GM06990 (cell line): ENCODE results near the gene HEATR5B.
"Not testable (repeated sequence)": the region's sequence is repeated elsewhere in the genome, so short reads cannot be mapped to it uniquely, and the experiment has no call there.

ENCODE experiments used
- DNase-seq: peaks from one replicate; pipeline ENCODE4 v3.0.0-alpha.2; 2011; ENCODE audit not compliant: insufficient read length; ENCODE audit errors: extremely low read depth
- H3K27me3 ChIP-seq: replicated peaks from 2 replicates; pipeline ENCODE4 v1.6.0; 2011; ENCODE audit warnings: low read length; ENCODE audit not compliant: control insufficient read depth, insufficient read depth
- H3K36me3 ChIP-seq: 2 replicates; pipeline ENCODE4 v1.5.1; 2011; ENCODE audit warnings: low read length; ENCODE audit not compliant: control insufficient read depth, insufficient read depth
- H3K4me3 ChIP-seq: replicated peaks from 2 replicates; pipeline ENCODE4 v1.5.1; 2011; ENCODE audit warnings: low read depth, mild to moderate bottlenecking, control low read depth, low read length
- TF ChIP-seq, protein P1 (sequence below): IDR thresholded peaks from 2 replicates; pipeline ENCODE4 v1.5.1; 2011; ENCODE audit warnings: low read length, control low read depth, mild to moderate bottlenecking, inconsistent platforms; ENCODE audit not compliant: insufficient read depth, poor library complexity, severe bottlenecking

The HEATR5B gene

DNA sequence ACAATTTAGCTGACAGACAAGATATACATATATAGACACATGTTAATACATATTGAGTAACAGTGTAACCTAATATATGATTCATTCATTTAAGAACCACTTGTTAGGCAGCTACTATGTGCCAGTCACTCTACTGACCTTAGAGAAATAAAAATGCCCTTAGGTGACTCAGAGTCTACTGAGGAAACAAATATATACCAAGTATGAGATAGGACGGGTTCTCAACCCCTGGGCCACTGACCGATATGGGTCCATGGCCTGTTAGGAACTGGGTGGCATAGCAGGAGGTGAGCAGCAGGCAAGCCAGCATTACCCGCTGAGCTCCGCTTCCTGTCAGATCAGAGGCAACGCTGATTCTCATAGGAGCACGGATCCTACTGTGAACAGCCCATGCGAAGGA lies 132.6 kb downstream of the HEATR5B start:
- Histone ChIP-seq H3K36me3 (no peaks in the 10 kb centered on the region), H3K4me3 (no peak overlapping the region), H3K27me3 (no peaks in the 10 kb centered on the region)
- TF ChIP-seq, protein P1, sequence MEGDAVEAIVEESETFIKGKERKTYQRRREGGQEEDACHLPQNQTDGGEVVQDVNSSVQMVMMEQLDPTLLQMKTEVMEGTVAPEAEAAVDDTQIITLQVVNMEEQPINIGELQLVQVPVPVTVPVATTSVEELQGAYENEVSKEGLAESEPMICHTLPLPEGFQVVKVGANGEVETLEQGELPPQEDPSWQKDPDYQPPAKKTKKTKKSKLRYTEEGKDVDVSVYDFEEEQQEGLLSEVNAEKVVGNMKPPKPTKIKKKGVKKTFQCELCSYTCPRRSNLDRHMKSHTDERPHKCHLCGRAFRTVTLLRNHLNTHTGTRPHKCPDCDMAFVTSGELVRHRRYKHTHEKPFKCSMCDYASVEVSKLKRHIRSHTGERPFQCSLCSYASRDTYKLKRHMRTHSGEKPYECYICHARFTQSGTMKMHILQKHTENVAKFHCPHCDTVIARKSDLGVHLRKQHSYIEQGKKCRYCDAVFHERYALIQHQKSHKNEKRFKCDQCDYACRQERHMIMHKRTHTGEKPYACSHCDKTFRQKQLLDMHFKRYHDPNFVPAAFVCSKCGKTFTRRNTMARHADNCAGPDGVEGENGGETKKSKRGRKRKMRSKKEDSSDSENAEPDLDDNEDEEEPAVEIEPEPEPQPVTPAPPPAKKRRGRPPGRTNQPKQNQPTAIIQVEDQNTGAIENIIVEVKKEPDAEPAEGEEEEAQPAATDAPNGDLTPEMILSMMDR, result no peak
- no peak for DNase-seq

DNA sequence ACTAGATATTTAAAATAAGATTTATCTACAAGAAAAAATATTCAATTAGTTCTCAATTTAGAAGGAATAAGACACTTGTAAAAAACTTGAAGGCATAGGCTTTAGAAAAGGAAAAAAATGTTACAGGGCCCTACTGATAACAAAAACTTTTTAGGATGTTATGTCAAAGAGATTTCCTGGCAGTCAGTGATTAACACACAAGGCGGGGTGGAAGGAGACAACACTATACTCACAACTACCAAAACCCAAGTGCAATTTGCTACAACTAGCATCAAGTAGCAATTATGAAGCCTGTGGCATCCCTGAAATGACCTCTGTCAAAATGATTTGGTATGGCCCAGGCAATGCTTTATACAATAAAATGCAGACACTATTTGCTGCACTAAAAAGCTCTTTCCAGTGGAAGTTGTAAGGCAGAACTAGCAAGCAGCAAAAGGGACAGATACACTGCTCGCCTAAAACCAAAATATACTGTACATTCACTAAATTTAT lies 133.1 kb downstream of the HEATR5B start:
- Histone ChIP-seq H3K27me3 (no peaks in the 10 kb centered on the region), H3K4me3 (no peak overlapping the region), H3K36me3 (no peaks in the 10 kb centered on the region)
- DNase-seq, result no peak
- TF ChIP-seq, protein P1, result no peak

DNA sequence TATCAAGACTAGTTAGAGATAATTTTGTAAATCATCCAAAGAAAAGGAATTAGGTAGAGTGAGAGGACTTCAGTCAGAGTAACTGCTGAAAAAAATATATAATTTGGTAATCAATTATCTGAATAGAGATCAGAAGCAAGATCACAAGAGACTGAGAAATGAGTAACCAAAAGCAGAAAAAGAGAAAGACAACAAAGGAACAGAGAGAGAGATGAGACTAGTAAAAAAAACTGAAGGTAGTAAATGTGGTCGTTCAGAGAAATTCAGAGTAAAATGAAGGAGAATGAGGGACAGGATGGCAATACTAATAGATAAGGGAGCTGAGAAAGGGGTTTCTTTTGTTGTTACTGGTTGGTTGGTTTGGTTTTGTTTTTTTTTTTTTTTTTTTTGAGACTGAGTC lies 134.3 kb downstream of the HEATR5B start:
- TF ChIP-seq, protein P1, result no peak
- no peak for DNase-seq

DNA sequence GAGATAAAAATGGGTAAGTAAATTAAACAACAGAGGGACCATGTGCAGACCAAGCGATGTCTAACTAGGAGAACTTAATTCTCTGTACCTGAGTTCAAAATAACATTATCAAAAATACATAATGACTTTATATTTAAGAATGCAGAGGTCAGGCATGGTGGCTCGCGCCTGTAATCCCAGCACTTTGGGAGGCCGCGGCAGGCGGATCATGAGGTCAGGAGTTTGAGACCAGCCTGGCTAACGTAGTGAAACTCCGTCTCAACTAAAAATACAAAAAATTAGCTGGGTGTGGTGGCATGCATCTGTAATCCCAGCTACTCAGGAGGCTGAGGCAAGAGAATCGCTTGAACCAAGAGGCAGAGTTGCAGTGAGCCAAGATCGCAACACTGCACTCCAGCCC lies 138.9 kb downstream of the HEATR5B start:
- H3K4me3 ChIP-seq, H3K36me3 ChIP-seq, DNase-seq, H3K27me3 ChIP-seq: not testable (repeated sequence)

More for the DNA sequence above, 134.3 kb downstream of the HEATR5B start:
- H3K36me3 ChIP-seq, result no peaks in the 10 kb centered on the region
- no peak overlapping the region for H3K4me3 ChIP-seq
- H3K27me3 ChIP-seq, result no peaks in the 10 kb centered on the region

DNA sequence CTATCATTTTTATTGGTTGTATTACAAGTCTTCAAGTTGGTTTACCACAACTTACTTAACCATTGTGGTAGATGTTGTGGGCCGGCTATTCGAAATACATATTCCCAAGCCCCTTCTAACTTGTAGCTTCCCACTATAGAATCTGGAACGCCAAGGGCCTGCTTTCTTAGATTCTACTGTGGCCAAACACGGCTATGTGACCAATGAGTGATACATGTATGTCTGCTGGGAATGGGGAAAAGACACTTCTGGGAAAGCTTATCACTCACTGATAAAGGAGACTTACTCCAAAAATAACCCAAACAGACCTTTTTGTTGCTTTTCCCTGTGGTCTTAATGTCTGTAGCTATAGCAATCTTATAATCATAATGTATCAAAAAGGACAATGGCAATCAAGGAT lies 142.3 kb downstream of the HEATR5B start:
- Histone ChIP-seq H3K4me3 (no peak overlapping the region), H3K27me3 (no peaks in the 10 kb centered on the region), H3K36me3 (no peaks in the 10 kb centered on the region)
- DNase-seq, result no peak
- TF ChIP-seq, protein P1, result no peak

DNA sequence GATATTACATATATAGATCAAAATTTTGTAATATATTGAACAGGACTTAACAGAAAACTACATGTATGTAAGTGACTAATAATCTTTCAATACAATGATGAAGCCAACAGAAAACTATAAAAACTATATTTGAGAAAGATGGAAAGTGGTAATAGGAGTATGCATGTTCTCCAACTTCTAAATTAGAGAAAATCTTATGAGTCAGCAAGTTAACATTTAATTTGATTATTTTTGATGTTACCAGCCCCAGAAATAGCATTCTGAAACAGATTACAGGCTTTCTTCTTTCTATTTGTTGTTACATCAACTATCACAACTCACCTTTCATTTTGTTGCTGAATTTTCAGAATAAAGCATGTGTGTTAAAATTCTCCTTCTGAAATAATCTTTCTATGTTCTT lies 147.6 kb downstream of the HEATR5B start:
- H3K36me3 ChIP-seq, H3K4me3 ChIP-seq, H3K27me3 ChIP-seq, DNase-seq: not testable (repeated sequence)

DNA sequence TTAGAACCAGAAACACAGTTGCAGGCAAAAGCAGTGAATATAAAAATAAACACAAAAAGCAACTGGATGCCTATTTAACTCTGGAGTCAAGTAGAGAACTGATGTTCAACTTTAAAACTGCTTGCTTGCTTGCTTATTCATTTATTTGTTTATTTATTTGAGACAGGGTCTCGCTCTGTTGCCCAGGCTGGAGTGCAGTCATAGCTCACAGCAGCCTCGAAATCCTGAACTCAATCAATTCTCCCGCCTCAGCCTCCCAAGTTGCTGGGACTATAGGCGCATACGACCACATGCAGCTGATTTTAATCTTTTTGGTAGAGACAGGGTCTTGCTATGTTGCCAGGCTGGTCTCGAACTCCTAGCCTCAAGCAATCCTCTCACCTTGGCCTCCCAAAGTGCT lies 152.5 kb downstream of the HEATR5B start:
- DNase-seq, H3K4me3 ChIP-seq, H3K36me3 ChIP-seq, H3K27me3 ChIP-seq: not testable (repeated sequence)
